HG02759 (cell line): ENCODE measurements around the gene FAM83G.

Experiments
- ATAC-seq: cut with Tn5 transposase; IDR thresholded peaks from one replicate; pipeline ENCODE4 v1.9.1; 2021; ENCODE audit warnings: mild to moderate bottlenecking, moderate library complexity; ENCODE audit not compliant: unreplicated experiment

FAM83G gene

DNA sequence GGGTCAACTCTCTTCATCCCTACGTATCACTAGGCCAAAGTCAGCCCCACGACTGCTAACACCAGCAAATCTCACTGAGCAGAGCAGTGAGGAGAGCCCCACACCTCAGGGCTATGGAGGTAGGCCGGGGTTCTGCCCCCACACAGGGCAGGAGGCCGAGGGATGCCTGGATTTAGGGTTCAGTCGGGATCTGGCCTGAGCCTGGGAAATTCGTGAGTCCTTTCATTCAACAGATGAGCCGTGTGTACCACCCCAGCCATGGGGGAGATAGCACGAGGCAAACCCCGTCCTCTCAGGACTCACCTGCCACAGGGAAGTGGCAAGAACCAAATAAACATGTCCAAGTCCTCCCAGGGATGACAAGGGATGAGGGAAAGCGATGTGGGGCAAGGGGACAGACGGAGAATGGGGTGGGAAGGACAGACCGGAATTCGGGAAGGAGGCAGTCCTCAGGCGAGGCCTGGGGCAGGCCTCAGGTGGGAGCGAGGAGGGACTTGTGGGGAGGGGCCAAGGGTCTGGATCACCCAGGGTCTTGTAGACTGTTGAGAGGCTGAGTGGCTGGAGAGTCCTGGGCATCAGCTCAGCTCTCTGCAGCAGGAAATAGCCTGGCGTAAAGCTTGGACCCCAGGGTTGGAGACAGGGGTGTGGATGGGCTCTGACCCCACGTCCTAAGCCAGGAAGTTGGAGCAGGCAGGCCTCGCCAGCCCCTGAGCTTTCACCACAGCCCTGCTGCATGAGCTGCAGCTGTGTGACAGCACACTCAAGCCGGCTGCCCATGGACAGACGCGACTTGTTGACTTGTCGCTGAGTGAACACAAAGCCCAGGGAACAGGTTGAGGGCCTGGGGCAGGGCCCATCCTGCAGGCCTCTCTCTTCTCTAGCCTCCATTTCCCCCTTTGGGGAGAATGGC is 7.9 kb upstream of the FAM83G start:
- no peak for ATAC-seq

DNA sequence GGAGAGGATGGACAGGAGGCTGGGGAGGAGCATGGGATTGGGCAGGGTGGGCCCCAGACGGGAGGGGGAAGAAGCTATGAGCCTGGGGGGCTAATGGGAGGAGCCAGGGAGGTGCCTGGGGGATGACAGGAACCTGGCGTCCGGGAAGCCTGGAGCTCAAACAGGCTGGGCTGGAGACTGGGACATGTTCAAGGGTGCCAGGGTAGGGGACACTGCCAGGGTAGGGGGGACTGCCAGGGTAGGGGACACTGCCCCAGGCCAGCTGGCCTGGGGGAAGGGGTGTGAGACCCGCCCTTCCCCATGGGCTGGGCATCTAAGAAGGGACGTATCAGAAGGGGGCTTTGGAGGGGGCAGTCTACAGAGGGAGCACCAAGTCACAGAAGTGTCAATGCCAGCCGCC is 7.0 kb upstream of the FAM83G start:
- ATAC-seq: no peak

DNA sequence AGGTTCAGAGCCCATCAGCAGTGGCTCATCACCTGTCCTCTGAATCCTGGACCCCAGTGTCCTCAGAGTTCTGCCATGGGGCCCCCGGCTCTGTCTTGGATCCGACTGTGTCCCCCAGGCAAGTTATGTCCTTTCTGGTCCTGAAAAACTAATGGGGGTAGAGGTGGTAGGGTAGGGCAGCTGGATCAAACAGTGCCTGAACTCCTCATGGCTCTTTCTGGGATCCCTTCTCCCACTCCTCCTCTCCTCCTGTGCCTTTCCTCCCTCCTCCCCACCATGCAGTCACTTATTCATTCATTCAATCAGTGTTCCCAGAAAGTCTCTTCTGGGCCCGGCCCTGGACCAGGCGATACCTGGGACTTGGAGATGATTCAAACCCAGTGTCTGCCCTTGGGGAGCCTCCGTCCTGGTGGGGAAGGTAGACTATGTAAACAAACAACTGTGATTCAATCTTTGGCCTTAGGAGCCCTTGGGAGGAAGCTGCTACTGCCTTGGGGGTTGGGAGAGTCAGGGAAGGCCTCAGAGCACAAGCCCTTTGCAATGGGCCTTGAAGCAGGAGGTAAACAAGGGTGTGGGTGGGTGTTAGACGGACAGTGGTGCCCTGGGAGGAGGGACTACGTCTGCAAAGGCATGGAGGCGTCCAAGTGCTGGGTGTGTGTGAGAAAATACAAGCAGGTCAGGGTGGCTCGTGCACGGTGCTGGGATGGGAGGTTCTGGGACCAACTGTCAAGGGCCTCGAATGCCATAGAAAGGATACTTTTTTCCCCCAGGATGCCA is 6.4 kb upstream of the FAM83G start:
- ATAC-seq: no peak

DNA sequence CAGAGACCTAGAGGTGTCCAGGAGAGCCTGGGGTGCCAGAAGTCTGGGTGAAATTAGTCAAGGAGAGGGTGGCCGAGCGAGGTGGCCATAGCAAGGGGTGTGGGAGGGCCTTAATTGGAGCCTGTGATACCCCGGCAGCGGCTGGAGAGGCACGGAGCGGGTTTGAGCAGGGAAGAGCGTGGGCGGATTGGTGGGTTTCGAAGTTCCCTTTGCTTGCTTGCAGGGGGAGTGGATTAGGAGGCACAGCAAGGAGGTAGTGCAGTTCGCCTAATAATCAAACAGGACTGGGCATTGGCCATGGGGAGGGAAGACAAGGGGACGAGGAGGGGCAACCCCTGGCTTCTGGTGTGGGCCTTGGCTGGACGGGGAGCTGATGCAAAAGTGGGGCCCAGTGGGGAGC is 5.4 kb upstream of the FAM83G start:
- no peak for ATAC-seq

DNA sequence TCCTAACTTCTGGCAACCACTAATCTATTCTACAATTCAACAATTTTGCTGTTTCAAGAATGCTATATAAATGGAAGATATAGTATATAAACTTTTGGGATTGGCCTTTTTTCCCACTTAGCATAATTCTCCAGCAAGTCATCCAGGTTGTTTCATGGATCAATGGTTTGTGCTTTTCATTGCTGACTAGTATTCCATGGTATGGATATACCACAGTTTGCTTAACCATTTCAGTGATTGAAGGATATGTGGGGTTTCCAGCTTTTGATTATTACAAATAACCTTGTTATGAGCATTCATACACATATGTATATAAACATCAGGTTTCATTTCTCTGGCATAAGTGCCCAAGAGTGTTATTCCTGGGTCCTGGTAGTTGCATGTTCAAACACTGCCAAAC is 2.1 kb upstream of the FAM83G start:
- no peak for ATAC-seq

DNA sequence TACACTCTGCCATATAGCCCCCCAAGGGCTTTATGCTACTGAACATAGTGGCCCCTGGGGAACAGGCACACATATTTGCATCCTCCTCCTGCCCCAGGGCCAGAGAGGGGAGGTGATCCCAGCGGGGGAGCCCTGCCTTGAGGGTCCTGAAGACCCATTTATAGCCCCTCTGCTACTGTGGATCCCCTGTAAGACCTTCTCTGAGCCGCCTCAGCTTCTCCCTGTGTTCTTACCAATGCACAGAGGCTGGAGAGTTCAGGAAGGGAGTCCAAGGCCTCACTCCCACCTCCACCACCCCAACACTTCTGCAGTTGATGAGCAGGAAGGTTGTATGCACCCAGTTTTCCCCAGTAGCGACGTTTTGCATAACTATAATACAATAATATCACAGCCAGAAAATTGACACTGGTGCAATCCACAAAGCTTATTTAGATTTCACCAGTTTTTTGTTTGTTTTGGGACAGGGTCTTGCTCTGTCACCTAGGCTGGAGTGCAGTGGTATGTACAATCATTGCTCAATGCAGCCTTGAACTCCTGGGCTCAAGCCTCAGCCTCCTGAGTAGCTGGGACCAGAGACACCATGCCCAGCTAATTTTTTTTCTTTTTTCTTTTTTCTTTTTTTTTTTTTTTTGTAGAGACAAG is 1.3 kb upstream of the FAM83G start:
- no peak for ATAC-seq

DNA sequence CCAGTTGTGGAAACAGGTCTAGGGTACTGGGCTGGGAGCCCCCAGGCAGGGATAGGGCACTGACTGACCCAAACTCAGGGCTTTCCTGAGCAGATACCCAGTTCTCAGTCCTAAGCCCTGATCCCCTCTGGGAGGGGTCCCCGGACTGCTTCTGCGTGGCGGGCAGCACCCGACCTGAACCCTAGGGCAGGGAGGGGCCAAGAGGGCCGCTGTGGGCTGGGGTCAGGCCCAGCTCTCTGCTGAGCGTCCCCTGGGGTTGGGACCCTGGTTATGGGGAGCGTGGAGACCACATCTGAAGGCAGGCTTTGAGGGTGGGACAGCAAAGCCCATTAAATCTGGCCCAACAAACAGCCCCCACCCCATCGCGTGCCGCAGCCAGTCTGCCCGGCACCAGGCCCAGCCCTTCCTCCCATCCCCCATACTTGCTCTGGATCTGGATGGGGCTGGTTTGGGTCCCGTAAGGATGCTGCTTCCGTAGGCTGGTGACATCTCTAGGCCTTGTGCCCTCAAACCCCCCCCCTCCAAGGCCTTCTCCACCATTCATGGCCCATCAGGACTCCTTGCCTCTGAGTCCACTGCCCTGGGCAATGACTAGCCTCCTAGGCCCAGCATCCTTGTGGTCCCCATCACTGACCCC is 691 bp upstream of the FAM83G start:
- ATAC-seq: no peak

DNA sequence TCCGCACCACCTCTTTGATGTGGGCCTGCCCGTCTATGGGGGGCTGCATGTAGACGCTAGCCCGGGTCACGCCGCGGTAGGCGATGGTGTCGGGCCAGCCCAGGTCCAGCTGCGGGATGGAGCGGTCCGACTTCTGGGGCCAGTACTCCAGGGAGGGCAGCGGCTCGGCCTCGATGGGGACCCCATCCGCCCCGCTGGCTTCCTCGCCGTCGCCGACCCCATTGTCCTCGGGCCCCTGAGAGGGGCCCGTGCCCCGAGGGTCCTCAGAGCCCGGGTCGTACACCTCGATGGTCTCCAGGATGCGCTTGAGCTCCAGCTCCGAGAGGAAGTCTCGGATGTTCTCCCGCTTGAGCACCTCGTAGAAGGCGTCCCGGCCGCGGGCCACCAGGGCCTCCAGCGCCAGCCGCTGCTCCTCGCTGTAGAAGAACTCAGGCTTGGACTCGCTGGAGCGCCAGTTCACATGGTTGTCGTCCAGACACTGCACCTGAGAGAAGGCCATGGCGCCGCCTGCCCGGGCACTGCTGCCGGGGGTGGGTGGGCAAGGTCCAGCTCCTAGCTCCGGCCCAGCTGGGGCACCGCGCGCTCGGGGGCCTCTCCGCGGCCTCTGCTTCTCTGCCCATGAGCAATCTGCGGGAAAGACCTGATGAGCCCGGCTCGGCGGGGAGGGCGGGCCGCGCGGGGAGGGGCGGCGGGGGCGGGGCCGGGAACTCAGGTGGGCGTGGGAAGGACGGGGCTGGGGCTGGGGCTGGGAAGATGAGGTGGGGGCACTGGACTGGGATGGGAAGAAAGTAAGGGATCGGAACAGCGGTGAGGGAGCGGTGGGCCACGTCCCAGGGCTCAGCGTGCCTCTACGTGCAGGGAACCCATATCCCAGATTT is 782 bp downstream of the FAM83G start:
- ATAC-seq: peak; percentile 23

DNA sequence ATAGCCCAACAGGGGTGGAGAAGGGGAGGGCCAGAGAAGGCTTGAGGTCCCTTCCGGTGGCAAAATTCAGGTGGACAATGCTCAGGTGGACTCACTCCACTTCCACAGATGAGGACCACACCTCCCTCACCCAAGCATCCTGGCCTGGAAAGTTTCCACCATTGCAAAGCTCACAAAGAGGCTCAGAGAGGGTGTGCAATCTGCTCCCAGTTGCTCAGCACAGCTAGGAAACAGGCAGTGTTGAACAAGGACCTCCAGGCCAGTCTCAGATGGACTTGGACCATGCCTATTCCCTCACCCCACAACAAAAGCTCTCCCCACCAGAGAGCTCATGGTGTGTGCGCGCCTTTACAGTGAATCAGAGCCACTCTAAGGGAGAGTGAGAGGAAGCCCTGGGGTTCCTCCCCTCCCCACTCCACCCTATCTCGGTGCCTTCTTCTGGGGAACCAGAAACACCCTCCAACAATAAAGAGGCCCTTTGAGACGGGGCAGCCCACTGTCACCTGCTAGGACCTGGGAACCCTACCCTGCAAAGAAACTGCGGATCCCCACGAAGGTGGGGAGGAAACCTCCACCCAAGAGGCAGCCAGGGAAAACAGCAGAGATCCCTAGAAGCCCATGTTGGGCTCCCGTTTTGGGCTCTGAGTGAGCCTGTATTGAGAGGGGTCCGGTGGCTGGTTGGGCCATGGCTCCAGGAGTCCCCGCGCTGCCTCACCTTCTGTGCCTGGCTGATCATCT is 1.6 kb downstream of the FAM83G start:
- ATAC-seq: no peak

DNA sequence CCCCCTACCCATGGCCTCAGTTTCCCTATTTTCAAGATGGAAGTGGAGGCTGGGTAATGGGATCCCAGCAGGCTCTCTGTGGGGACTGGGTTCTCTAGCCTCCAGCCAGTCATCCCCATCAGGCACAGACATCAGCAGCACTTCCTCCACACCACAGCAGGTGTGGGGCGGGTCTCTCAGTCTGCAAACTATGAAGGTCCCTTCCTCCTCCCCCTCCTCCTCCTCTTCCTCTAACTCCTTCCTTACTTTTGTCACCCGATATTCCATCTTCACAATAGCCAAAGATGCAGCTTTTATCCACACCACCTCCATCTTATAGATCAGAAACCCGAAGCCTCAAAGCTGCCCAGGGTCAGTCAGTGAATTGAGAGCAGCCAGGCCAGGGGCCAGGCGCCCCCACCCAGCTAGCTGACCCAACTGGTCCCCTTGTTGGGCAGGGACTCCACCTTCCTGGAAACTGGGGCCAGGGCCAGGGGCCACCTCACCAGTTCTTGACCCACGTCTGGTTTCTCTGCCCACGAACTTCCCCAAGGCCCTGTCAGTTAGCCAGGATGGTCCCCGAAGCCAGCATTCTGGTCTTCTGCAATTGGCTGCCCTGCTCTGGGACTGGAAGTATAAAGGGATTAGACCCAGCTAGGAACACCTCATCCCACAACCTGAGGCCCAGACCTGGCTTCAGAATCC is 2.5 kb downstream of the FAM83G start:
- no peak for ATAC-seq

DNA sequence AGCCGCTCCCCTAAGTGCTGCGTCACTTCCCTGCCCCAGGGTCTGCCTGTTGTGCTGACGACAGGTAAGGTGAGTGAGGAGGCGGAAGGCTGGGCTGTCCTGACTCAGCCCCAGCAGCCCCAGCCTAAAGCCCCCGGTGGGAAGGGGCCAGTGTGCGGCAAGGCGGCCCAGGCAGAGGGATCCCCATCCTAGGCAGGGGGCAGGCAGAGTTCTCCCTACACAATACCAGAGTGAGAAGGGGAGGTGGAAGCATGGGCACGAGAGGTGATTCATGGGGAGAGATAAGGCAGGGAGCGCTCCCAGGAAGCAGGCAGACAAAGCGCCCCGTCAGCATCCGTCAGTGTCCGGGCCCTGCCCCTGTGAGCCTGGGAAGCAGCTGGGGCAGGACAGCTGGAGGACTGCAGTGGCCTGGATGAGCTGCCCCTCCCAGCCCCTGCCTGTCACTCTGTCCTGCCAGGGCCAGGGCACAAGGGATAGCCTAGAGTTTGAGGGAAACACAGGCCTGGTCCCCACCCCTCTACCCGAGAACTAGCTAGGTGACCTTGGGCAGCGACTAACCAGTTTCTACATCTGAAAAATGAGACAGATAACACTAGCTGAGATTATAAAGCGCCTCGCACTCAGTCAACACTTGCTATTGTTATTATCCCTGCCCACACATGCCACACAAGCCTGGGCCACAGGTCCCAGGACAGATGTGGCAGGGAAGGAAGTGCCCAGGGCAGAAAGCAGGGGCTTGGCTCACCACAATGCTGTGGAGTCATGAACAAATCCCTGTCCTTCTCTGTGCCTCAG is 3.8 kb downstream of the FAM83G start:
- no peak for ATAC-seq

DNA sequence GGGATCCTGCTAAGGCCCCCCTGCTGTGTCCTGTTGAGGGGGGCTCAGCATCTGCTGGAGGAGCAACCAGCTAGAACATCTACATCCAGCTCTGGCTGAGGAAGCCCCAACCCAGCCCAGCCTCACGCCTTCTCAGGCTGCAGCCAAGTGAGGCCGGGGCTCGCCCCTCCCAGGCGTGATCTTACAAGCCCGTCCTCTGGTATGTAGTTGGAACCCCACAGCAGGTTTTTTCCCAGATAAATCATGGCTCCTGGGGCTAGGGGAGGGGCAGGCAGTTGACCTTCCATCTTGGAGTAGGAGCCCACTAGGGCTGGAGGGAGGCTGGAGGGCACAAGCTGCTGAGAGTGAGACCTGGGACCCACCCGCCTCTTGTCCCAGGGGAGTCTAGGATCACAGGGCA is 4.7 kb downstream of the FAM83G start:
- ATAC-seq: no peak

DNA sequence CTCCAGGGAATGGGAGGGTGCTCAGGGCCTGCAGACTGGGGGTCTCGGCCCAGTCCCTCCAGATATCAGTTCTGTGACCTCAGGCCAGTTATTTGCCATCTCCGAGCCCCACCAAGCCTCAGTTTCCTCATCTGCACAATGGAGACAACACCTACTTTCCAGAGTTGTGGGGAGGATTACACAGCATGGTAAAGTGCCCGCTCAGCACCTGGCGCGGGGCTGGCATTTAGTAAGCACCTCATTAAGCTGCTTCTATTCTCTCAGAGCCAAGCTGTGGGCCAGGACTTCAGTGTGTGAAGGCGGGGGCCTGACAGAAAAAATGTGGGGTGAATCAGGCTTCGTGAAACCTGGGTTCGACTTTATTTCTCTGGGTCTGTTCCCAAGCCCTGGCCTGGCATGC is 5.2 kb downstream of the FAM83G start:
- ATAC-seq: no peak

DNA sequence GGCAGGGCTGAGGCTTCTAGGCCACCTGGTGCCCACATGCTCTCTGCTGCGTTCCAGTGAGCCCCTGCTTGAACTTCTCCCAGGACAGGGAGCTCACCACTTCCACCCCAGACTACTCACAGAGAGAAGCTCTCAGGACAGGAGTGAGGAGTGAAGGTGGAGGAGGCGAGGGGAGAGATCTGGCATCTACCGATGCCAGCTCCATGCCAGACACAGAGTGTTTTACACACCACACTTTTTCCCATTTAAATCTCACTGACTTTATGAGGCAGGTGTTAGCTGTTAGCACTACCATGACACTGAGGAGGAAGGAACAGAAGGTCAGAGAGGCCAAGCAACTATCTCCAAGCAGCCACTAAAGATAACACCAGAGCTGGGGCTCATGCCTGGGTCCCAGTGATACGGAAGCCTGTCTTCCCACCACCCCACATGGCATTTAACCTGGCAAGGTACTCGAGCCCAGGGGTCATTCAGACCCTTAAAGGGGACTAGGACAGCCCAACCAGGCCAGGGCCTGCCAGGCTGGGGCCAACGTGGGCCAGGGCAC is 6.8 kb downstream of the FAM83G start:
- ATAC-seq: no peak

DNA sequence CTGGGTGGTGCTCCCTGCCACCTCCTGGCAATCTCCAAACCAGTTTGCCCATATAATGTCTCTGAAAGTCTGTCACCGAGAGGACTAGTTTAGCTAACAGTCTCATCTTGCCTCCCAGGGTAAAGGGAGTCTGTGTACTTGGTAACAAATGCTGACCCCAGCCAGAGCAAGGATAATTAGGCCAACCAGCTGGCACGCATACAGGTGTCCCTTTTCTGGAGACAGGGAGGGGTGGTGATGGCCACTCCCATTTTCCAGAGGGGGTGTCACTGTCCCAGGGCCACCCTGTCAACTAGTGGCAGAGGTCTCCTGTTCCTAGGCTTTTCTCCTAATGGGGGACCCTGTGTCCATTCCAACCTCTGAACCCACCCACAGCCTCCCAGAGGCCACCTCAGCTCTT is 8.1 kb downstream of the FAM83G start:
- no peak for ATAC-seq

DNA sequence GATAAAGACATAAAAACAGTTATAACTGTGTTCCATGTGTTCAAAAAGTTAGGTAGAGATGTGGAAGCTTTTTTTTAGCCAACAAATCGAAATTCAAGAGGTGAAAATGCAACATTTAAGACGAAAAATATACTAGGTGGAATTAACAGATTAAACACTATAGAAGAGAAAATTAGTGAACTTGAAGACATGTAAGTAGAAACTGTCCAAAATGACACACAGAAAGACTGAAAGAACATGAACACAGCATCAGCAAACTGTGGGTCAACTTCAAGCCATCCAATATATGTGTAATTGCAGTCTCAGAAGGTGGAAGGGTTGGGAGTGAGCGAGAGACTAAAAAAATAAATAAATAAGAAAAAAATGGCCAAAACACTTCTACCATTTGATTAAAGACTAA is 9.3 kb downstream of the FAM83G start:
- ATAC-seq: no peak

DNA sequence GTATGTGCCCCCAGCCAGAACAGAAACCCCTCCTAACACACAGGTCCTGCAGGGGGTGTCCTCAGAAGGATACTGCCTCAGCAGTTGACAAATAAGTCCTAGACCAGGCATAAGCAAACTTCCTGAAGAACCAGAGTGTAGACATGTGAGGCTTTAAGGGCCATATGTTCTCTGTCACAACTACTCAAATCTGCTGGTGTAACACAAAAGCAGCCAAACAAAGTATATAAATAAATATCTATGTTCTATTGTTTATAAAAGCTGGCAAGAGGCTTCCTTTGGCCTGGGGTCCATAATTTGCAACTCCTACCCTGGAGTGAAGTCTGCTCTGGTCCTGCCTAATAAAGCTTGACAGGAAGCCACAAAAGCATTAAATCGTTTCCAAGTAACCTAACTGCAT is 9.9 kb downstream of the FAM83G start:
- ATAC-seq: no peak
